ENCODE data around the gene ENDOU.

The ENDOU gene, protein sequence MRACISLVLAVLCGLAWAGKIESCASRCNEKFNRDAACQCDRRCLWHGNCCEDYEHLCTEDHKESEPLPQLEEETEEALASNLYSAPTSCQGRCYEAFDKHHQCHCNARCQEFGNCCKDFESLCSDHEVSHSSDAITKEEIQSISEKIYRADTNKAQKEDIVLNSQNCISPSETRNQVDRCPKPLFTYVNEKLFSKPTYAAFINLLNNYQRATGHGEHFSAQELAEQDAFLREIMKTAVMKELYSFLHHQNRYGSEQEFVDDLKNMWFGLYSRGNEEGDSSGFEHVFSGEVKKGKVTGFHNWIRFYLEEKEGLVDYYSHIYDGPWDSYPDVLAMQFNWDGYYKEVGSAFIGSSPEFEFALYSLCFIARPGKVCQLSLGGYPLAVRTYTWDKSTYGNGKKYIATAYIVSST

DNA sequence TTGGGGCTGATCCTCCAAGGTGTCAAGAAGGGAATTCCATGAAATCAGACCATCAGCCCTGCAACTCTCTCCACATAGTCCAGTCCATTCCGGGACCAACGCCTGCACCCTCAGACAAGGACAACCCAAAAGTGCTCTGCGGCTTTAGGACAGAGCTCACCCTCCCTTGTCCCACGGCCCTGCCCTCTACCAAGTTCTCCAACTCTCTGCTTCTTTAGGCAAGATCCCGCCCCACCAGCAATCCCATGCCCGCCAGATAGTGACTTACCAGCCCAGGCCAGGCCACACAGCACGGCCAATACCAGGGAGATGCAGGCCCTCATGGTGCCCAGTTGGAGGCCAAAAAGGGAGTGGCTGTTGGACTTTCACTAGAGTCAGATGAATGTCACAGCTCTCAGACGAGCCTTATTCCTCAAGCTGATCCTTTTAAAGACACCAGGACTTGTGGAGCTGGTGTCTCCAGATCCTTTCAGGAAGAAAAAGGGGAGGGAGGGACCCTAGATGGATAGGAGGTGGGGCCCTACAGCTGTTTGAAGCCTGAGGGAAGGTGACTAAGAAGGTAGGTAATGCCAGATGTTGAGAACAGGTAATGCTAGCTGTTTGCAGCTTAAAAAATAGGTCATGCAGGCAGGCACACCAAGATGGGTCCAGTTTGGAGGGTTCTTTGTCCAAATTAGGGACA is at the start of gene ENDOU:
TSS of gene ENDOU (minus strand) at position 400 of the 682 bp plus-strand sequence. CDS start at position 323, 77 bp downstream.
- TF ChIP-seq, protein P1, sequence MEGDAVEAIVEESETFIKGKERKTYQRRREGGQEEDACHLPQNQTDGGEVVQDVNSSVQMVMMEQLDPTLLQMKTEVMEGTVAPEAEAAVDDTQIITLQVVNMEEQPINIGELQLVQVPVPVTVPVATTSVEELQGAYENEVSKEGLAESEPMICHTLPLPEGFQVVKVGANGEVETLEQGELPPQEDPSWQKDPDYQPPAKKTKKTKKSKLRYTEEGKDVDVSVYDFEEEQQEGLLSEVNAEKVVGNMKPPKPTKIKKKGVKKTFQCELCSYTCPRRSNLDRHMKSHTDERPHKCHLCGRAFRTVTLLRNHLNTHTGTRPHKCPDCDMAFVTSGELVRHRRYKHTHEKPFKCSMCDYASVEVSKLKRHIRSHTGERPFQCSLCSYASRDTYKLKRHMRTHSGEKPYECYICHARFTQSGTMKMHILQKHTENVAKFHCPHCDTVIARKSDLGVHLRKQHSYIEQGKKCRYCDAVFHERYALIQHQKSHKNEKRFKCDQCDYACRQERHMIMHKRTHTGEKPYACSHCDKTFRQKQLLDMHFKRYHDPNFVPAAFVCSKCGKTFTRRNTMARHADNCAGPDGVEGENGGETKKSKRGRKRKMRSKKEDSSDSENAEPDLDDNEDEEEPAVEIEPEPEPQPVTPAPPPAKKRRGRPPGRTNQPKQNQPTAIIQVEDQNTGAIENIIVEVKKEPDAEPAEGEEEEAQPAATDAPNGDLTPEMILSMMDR (IDR thresholded peaks at IDR 0.05; ENCODE audit: low read depth, low read length): no peak
- no peak for DNase-seq (ENCODE audit: low read depth in 2 of 2)
- H3K4me3 ChIP-seq (replicated peaks in 1 of 2; ENCODE audit: low read depth in 2 of 2, low read length in 2 of 2): no peak within 1 kb of the TSS

DNA sequence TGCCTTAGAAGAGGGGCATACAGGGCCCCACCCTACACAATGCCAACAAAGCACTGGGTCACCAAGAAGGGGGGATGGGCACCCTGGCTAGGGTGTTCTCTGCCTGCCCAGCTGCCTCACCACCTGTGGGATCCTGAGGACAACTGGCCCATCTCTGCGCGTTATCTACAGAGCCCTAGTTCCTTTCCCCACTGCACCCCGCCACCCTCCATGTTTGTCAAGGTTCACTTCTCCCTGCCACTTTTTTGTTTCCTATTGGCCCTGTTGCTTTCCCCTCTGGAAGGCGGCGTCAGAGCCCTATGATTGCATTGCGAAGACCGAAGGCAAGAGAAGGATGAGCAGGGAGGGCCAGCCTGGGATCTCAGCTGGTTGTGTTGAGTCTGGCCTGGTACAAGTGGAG is 49.4 kb upstream of the ENDOU start:
- no peak for DNase-seq (ENCODE audit: low read depth in 2 of 2)
- TF ChIP-seq, protein P1 (IDR thresholded peaks at IDR 0.05; ENCODE audit: low read depth, low read length): no peak
- no peak overlapping the region for H3K4me3 ChIP-seq (replicated peaks in 1 of 2; ENCODE audit: low read depth in 2 of 2, low read length in 2 of 2)

DNA sequence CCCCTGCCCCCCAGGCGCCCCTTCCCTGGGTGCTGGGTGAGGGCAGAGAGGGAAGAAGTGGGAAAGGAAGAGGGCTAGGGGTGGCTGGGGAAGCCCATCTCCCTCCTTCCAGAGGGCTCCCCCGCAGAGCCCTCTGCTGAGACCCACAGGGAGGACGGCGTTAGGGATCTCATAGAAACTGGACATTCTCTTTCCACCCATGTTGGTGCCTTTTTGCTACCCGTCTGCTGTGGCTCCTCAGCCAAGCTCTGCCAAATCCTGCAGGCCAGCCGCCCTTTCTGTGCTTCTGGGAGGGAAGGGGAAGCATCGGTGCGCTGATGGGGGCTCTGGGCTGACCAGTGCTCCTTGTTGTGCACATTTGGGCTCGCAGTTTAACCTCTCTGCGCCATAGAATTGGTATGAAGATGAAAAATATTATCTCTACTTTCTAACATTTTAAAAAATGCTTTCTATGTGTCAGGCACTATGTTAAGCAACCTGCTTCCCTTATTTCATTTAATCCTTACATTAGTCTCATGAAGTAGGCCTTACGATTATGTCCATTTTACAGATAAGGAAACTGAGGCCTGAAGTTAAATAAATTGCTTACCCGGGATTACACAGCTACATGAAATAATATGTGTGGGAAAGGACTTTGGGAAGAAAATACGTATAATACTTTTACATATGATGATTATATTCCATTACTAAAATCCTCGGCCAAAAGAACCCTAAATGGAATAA is 48.7 kb upstream of the ENDOU start:
- TF ChIP-seq, protein P1 (IDR thresholded peaks at IDR 0.05; ENCODE audit: low read depth, low read length): no peak
- H3K4me3 ChIP-seq (replicated peaks in 1 of 2; ENCODE audit: low read depth in 2 of 2, low read length in 2 of 2): peak overlapping the region; percentile 63 to 64

DNA sequence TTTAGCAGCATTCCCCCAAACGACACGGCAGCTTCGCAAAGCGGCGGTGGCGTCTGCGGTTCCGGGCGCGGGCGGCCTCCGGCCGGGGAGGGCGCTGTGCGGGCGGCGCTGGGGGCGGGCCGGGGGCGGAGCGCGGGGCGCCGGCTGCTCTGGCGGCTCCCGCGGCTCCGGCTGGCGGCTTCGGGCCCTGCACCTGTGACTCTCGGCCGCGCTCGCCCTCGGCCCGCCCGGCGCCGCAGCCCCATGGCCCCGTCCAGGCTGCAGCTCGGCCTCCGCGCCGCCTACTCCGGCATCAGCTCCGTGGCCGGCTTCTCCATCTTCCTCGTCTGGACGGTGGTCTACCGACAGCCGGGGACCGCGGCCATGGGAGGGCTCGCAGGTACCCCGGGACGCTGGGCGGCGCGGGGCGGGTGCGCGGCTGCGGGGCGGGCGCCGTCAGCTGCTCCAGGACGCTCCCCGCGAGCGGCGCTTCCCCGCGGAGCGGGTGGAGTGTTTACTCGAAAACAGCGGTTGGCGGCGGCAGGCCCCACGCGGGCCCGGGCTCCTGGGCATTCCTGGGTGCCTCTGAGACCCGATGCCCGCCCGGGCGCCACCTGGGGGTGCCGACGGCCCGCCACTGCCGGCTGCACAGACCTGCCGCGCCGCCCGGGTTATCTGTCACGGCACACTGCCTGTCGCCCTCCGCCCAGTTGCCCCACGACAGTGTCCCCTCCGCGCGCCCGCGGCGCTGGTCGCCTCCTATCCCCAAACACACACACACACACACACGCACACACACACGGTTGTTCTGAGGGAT is 48.0 kb upstream of the ENDOU start, which contains the start of gene SLC48A1:
TSS of gene SLC48A1 (plus strand) at position 177 of the 796 bp plus-strand sequence. CDS start at position 244, 67 bp downstream.
- TF ChIP-seq, protein P1 (IDR thresholded peaks at IDR 0.05; ENCODE audit: low read depth, low read length): peak; percentile 20
- DNase-seq (ENCODE audit: low read depth in 2 of 2): peak; percentile 48 to 64
- H3K4me3 ChIP-seq (replicated peaks in 1 of 2; ENCODE audit: low read depth in 2 of 2, low read length in 2 of 2): peak within 1 kb of the TSS; percentile 63 to 64

More for the DNA sequence above, 48.7 kb upstream of the ENDOU start:
- DNase-seq (ENCODE audit: low read depth in 2 of 2): no peak

DNA sequence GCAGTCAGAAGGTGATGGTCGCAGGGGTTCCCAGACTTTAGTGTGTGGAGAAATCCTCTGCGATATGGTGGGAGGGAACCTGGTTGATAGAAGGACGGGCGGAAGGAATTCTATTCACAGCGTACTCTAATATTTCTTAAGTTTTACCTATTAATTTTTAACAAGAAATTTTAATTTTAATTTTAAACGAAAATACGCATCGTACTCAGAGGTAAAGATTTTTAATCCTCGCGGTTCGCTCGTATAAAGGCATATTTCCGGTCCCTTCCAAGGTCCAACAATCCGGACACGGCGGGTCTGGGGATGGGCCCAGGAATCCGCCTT is 47.4 kb upstream of the ENDOU start:
- no peak for DNase-seq (ENCODE audit: low read depth in 2 of 2)
- peak overlapping the region; percentile 46 to 64 for H3K4me3 ChIP-seq (replicated peaks in 1 of 2; ENCODE audit: low read depth in 2 of 2, low read length in 2 of 2)
- TF ChIP-seq, protein P1 (IDR thresholded peaks at IDR 0.05; ENCODE audit: low read depth, low read length): no peak

DNA sequence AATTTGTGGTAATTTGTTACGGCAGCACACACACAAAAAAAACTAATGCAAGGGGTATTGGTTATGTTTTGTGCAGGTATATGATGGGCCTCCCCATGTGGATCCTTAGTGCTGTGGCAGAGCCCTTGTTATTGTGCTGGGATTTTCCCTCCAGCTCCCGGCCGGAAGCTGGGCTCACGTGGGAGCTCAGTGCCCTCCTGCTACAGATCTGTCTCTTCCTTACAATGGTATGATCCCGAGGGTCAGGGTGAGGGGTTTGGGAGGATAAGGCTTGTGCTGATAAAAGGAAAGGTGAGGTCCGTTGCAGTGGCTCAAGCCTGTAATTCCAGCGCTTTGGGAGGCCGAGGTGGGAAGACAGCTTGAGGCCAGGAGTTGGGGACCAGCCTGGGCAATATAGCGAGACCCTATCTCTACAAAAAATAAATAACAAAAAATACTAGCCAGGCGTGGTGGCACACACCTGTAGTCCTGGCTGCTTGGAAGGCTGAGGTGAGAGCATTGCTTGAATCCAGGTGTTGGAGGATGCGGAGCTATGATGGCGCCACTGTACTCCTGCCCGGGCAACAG is 46.9 kb upstream of the ENDOU start:
- TF ChIP-seq, protein P1 (IDR thresholded peaks at IDR 0.05; ENCODE audit: low read depth, low read length): no peak
- no peak overlapping the region for H3K4me3 ChIP-seq (replicated peaks in 1 of 2; ENCODE audit: low read depth in 2 of 2, low read length in 2 of 2)
- no peak for DNase-seq (ENCODE audit: low read depth in 2 of 2)
